GM12875 (cell line): ENCODE data around the gene CNTN1.

Experiments used
- H3K4me3 ChIP-seq: one replicate; pipeline ENCODE4 v1.5.1; 2011; ENCODE audit warnings: low read depth, low read length, control low read depth
- TF ChIP-seq, protein P1 (sequence below): IDR thresholded peaks from 2 replicates; pipeline ENCODE4 v1.5.1; 2011; ENCODE audit warnings: low read depth, mild to moderate bottlenecking, control low read depth, inconsistent platforms, low read length, moderate library complexity, borderline replicate concordance; ENCODE audit not compliant: insufficient read depth

CNTN1 gene

DNA sequence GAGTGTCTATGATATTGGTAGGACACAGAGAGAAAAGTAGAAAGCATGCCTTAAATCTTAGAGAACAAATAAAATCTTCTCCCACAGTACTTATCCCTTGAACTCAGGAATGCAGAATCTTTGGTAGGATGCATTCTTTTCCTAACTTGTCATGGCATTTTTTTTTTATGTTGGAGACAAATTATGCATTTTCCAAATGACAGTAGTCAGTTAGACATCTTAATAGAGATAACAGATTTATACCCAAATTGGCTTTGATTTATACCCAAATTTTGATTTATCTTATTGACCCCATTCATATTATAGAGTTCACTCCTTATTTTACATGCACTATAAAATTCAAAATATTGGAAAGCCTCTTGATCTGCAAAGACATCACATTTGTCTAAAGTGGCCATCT lies 132.9 kb downstream of the CNTN1 start:
- no peak overlapping the region for H3K4me3 ChIP-seq
- TF ChIP-seq, protein P1, sequence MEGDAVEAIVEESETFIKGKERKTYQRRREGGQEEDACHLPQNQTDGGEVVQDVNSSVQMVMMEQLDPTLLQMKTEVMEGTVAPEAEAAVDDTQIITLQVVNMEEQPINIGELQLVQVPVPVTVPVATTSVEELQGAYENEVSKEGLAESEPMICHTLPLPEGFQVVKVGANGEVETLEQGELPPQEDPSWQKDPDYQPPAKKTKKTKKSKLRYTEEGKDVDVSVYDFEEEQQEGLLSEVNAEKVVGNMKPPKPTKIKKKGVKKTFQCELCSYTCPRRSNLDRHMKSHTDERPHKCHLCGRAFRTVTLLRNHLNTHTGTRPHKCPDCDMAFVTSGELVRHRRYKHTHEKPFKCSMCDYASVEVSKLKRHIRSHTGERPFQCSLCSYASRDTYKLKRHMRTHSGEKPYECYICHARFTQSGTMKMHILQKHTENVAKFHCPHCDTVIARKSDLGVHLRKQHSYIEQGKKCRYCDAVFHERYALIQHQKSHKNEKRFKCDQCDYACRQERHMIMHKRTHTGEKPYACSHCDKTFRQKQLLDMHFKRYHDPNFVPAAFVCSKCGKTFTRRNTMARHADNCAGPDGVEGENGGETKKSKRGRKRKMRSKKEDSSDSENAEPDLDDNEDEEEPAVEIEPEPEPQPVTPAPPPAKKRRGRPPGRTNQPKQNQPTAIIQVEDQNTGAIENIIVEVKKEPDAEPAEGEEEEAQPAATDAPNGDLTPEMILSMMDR, result no peak

DNA sequence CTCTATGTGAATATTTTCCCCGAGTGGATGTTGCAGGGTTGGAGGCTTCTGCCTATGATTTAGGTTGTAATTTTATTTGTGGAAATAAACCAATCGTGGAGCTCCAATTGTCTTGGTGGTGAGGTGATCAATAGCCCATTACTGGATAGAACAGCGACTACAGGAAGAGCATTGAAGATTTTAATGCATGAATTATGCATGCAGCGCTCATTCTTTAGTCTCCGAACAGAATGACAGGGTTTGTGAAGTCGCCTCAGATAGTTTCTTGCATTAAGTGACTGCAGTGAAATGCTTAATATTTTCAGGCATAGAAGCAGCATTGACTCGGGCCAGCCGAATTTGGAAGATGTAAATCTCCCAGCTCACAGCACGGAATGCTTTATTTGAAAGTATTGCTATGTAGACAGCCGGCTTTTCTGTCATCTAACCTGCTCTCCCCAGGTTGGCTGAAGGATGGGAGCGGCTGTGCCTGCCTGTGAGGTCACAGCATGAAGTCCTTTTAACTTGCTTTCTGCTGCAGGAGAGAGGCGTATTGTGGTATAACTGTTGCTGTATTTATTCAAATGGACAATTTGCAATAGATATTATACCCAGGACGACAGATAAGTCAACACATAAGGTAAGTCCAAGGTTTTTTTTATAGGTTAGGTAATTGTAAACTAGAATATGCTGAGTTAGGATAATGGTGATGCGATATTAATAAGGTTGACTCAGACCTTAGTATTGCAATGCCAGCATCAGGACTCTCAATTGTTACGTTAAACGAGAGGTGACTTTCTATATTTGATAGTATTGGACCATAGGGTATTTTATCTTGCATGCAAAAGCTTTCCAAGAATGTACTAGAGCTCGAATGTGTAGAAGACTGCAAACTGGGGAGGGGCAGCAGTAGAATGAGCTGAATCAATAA lies 135.7 kb downstream of the CNTN1 start:
- no peak overlapping the region for H3K4me3 ChIP-seq
- TF ChIP-seq, protein P1, result no peak

DNA sequence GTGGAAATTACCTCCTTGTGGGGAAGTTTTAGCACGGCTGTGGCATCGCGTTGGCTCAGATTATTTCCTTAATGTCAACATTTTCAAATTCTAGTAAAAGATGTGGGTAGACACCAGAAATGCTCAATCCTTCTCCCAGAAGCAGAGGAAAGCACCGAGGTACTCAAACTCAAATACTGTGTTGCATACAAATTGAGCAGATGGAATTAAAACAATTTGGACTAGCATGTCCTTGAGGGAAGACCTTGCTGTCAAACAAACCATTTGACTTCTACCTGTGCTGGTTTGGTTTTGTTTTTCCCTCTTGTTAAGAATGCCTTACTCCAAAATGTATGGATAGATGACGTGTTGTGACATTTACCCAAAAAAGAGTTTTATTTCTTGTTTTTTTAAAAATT lies 136.4 kb downstream of the CNTN1 start:
- H3K4me3 ChIP-seq, result no peak overlapping the region
- TF ChIP-seq, protein P1, result no peak

DNA sequence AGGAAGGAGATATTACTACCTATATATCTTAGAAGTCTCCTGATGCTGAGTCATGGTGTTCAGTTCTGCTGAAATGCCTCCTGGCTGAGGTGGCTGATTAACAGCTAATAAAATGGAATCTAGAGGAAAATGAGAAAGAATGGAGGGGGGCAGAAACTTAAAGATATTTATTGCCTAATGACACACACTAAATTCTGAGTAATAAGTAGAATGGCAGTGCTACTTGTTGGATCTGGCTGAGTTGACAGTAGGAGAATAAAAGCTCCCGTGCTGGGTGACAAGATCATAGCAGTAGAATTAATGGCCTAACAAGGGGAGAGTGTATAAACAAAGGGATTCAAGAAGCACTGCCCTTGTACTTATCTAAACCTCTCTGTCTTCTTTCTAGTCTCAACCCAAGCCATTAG lies 137.5 kb downstream of the CNTN1 start:
- no peak overlapping the region for H3K4me3 ChIP-seq
- TF ChIP-seq, protein P1, result no peak

DNA sequence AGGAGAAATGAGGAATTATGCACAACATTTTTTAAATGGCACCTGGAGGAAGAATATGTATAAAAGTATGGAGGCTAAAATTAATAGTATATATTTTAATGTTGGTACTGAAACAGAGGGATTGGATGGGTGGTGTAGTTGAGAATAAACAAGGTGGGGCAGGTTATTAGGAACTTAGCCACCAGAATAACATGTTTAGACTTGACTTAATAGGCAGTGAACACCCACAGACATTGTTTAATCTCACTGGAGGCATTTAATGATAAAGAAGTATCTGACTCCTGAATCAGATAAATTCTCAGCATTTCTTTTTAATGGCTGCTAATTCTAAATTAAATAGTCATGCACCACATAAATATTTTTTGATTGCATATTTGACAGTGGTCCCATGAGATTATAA lies 139.7 kb downstream of the CNTN1 start:
- H3K4me3 ChIP-seq, result no peak overlapping the region
- TF ChIP-seq, protein P1, result no peak

DNA sequence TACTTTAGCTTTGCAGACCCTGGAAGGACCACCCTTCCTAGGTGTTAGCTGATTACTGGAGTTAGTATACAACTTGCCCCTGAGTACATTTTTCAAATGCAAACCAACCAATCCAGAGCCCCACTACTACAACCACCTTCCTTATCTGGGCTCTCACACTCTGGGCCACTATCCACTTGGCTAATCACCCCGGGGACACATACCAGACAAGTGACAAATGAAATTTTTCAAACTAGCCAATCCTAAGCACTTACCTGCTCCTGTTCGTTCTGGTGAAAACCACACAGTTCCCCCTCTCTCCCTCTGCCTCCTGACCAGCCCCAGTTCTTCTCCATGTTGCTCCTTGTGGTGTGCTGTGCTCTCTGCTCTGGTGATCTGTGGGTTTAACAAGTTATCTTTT lies 140.4 kb downstream of the CNTN1 start:
- H3K4me3 ChIP-seq, result no peak overlapping the region
- TF ChIP-seq, protein P1, result no peak

DNA sequence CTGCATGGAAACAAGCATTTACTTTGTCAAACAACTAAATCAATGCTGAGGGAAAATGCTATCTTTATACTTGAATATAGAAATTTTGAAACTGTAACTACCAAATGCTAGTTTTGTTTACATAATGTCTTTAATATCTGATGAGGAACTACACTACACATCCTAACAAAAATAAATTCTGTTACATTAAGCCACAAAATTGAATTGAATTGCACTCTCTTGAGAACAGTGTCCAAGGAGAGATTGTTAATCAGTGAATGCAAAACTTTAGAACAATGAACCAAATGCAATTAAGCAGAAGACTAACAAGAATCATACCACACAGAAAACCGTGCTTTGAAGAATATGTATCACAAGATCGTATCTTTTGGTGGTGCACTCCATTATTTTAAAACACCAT lies 141.6 kb downstream of the CNTN1 start:
- H3K4me3 ChIP-seq, result no peak overlapping the region
- TF ChIP-seq, protein P1, result no peak
